ENCODE measurements around the gene RAB1A. TPM values are rescaled to one million over a fixed set of nuclear protein-coding genes. Genes with fewer than 3 reads are reported as not detected.
A peak's percentile ranks its signal among the peaks of the same experiment; 100 is the strongest.

Gene RAB1A
- total and polyA plus RNA-seq, 12 donors: 77.8 to 165 (median 117) TPM

DNA sequence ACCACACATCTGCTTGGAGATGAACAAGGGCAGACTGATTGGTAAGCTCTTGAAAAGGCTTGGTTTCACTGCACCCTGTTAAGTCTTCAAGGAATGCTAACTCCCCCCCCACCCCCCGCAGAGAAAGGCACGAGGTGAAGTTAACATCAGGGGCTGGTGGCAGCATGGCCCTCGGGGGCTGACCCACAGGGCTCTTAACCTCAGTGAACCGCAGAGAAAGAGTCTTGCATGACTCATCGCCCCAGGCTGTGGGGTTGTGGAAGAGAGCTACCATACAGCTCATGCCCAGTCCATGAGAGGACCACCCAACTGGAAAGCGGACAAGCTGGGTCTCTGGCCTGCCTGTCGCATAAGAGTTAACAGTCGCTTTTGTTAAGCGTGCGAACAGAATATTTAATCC is 84.3 kb downstream of the RAB1A start:
- H3K36me3 ChIP-seq: peaks cover 0 to 5% (median 0%) of the 10 kb centered on the region in 9 donors
- H3K4me1 ChIP-seq: peaks cover 0 to 28% (median 9%) of the 10 kb centered on the region in 9 donors
- TF ChIP-seq, protein P1, sequence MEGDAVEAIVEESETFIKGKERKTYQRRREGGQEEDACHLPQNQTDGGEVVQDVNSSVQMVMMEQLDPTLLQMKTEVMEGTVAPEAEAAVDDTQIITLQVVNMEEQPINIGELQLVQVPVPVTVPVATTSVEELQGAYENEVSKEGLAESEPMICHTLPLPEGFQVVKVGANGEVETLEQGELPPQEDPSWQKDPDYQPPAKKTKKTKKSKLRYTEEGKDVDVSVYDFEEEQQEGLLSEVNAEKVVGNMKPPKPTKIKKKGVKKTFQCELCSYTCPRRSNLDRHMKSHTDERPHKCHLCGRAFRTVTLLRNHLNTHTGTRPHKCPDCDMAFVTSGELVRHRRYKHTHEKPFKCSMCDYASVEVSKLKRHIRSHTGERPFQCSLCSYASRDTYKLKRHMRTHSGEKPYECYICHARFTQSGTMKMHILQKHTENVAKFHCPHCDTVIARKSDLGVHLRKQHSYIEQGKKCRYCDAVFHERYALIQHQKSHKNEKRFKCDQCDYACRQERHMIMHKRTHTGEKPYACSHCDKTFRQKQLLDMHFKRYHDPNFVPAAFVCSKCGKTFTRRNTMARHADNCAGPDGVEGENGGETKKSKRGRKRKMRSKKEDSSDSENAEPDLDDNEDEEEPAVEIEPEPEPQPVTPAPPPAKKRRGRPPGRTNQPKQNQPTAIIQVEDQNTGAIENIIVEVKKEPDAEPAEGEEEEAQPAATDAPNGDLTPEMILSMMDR (IDR thresholded peaks at IDR 0.05): no peak
- H3K27me3 ChIP-seq: no peaks in the 10 kb centered on the region
- DNase-seq (no peak), ATAC-seq (no peak)
- no peak overlapping the region for H3K27ac ChIP-seq
- H3K4me3 ChIP-seq: no peak overlapping the region
- peaks cover 0 to 19% (median 0%) of the 10 kb centered on the region in 11 donors for H3K9me3 ChIP-seq
- intact Hi-C loops (cut with DNase I): loop anchor here in 1 of 10 donors (2.0 kb wide), 1 partner anchor 129 kb away; no protein-coding TSS in a partner anchor
- 78 to 83% methylated on average over 10 of the region's 10 CpGs for WGBS, 2 donors

DNA sequence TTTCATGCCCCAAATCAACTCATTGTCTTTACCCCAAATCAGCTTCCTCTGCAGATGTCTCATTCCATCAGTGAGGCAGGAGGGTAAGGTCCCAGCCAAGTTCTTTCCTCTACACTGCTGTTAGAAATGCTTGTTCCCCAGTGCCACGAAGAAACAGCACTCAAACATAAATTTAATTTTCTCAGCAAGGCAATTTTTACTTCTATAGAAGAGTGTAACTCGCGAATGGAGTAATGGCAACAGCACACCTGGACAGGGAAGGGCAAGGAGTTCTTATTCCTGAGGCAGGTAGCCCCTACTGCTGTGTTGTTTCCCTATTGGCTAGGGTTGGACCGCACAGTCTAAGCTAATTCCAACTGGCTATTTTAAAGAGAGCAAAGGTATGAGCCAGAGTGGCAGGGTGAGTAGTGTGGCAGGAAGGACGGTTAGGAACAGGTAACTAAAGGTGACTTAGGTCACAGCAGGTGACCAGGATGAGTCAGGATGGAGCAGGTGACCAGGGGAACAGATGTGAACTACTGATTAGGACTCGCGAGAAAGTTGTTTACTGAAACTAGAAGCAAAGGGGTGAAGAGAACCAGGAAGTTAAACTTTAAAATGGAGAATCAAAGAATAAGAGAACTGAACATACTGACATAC is 85.7 kb downstream of the RAB1A start:
- no peaks in the 10 kb centered on the region for H3K27me3 ChIP-seq
- peak overlapping the region in 3 of 10 donors; percentile 55 to 79 (median 68) for H3K27ac ChIP-seq
- 93 to 96% methylated on average over 7 of the region's 7 CpGs for WGBS, 2 donors
- peaks cover 0 to 19% (median 0%) of the 10 kb centered on the region in 11 donors for H3K9me3 ChIP-seq
- peaks cover 0 to 34% (median 15%) of the 10 kb centered on the region in 9 donors for H3K4me1 ChIP-seq
- H3K4me3 ChIP-seq: no peak overlapping the region
- TF ChIP-seq, protein P1 (IDR thresholded peaks at IDR 0.05): no peak
- H3K36me3 ChIP-seq: peaks cover 0 to 5% (median 0%) of the 10 kb centered on the region in 9 donors
- intact Hi-C loops (cut with DNase I): loop anchor here in 4 of 10 donors (2.0 to 5.0 kb wide), 3 partner anchors 57 to 127 kb away; partner anchors contain the start of gene SLC1A4 (in 2 of the 4)
- ATAC-seq (no peak), DNase-seq (no peak)

DNA sequence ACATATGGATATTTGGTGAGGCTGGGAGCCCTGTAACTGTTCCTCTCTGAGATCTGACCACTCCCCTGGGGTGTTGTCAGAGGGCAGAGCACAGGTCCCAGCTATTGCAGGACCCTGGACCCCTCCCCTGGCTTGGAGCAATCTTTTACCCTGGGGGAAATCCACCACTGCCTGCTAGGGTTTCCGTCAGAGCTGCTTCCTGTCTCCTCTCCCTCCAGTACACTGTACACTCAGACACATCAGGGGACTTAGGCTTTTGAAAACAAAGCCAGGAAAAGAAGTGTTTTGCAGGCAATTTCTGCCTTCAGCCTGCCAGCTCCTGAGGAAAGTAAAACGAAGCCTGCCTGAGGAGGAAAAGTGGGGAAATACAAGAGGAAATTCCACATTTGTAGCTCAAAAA is 86.9 kb downstream of the RAB1A start:
- no peak overlapping the region for H3K4me3 ChIP-seq
- intact Hi-C loops (cut with DNase I): loop anchor here in 3 of 10 donors (5.0 kb wide), 2 partner anchors 56 to 126 kb away; partner anchors contain the start of gene SLC1A4 (in 2 of the 3)
- WGBS, 2 donors: 50 to 64% methylated on average over 2 of the region's 2 CpGs
- peak overlapping the region in 7 of 10 donors; percentile 39 to 79 (median 61) for H3K27ac ChIP-seq
- TF ChIP-seq, protein P1 (IDR thresholded peaks at IDR 0.05): no peak
- no peaks in the 10 kb centered on the region for H3K27me3 ChIP-seq
- H3K4me1 ChIP-seq: peaks cover 0 to 34% (median 15%) of the 10 kb centered on the region in 9 donors
- ATAC-seq (peak in 4 of 8 donors; percentile 22 to 52 (median 36)), DNase-seq (no peak)
- peaks cover 0 to 19% (median 0%) of the 10 kb centered on the region in 11 donors for H3K9me3 ChIP-seq
- H3K36me3 ChIP-seq: peaks cover 0 to 5% (median 0%) of the 10 kb centered on the region in 9 donors

DNA sequence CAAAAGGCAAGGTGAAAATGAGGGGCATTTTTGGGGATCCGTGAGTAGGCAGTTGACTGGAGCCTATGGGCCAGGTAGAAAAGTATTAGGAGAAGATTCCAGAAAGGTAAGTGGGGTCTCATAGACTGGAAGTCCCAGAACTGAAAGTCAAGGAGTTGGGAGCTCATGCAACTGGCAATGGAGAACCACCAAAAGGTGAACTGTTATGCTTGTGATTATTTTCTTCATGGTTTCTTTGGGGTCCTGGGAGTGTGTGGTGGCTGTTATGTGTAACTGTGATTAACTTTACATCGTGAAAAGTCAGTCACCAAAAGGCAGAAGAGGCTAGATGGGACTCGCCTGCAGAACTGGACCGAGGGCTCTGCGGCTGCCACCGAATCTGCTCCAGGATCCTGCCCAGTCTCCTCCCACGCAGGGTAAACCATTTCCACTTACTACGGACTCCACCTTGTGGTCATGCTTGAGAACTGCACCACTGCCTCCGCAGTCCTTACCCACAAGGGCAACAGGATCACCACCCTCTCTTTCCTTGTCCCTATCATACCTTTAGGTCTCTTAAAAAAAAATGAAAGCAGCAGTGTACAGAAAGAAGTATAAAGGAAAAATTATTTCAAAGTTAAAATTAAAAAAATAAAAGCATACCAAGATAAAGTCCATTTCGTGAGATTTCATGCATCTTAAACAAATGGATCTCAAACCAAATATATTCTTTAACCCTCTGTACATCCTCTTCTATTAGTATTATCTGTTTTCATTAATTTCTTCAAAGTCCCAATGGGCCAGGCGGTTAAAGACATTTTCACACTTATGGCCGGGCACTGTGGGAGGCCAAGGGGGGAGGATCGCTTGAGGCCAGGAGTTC is 89.3 kb downstream of the RAB1A start:
- Histone ChIP-seq H3K36me3 (peaks cover 0 to 5% (median 0%) of the 10 kb centered on the region in 9 donors), H3K4me3 (peak overlapping the region in 4 of 10 donors; percentile 11 to 28 (median 18)), H3K4me1 (peaks cover 0 to 26% (median 15%) of the 10 kb centered on the region in 9 donors), H3K27ac (no peak overlapping the region), H3K9me3 (peaks cover 0 to 19% (median 0%) of the 10 kb centered on the region in 11 donors), H3K27me3 (no peaks in the 10 kb centered on the region)
- DNase-seq: peak; percentile 79 to 90
- WGBS, 2 donors: 29 to 34% methylated on average over 13 of the region's 13 CpGs
- TF ChIP-seq, protein P1 (IDR thresholded peaks at IDR 0.05): peak; percentile 84 to 99 (median 96)
- peak; percentile 94 to 97 (median 95) for ATAC-seq
- intact Hi-C loops (cut with DNase I): loop anchor here in 9 of 10 donors (1.0 to 5.0 kb wide), 5 partner anchors 52 to 124 kb away; partner anchors contain the start of gene SLC1A4 (in 3 of the 9)

Data from heart right ventricle (tissue), 16 donors.